Activated T-cell treated with anti-CD3 and anti-CD28 coated beads, Interleukin-2, amount 50 U/mL, for 4 hours (primary cell): ENCODE measurements around the gene MAGEF1. TPM values are rescaled to one million over a fixed set of nuclear protein-coding genes. Genes with fewer than 3 reads are reported as not detected.

Source experiments
- ATAC-seq, 2 donors: fragments of 200-7000 bp; cut with Tn5 transposase; one replicate each; pipeline ENCODE4 v1.10.0; 2021
- DNase-seq: peaks from one replicate; pipeline ENCODE4 v3.0.0-alpha.2; 2020
- H3K27me3 Mint-ChIP-seq: one replicate; pipeline ENCODE4 v1.8.0; 2021; ENCODE audit warnings: low read depth, mixed read lengths
- H3K36me3 Mint-ChIP-seq: one replicate; pipeline ENCODE4 v1.8.0; 2022; ENCODE audit warnings: mixed read lengths; ENCODE audit not compliant: insufficient read depth
- H3K4me1 Mint-ChIP-seq: one replicate; pipeline ENCODE4 v1.8.0; 2021; ENCODE audit warnings: low read depth, mixed read lengths
- H3K4me3 Mint-ChIP-seq: one replicate; pipeline ENCODE4 v1.8.0; 2021; ENCODE audit warnings: mild to moderate bottlenecking, moderate library complexity, mixed read lengths
- H3K9me3 Mint-ChIP-seq: one replicate; pipeline ENCODE4 v1.8.0; 2021; ENCODE audit warnings: mixed read lengths
- total RNA-seq, 3 donors: library from RNA; stranded (reverse); gene quantifications; one replicate each; pipeline ENCODE4 v1.2.1, GENCODE V29; 2021

Gene MAGEF1
- total RNA-seq, 3 donors from 2014 or later: 24.8 to 27.6 (median 25.7) TPM

DNA sequence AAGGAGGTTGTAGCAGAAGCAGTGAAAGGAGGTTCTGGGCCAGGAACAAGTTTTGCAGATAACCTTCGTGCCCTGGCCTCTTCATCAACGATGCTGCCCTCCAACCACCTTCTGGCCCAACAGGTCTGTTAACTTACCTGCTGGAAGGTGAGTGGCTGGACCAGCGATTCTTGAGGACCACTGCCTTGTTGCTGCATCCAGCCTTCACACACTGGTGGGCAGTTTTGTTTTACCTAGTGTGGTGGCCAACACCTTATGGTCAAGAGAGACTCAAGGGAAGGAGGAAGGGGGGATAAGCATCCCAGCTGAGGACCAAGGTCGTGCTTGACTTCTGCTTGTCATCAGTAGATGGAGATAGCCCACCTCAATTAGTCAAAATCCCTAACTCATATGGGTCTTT, 7.8 kb upstream of the MAGEF1 start:
- Mint-ChIP-seq H3K36me3 (no peaks in the 10 kb centered on the region), H3K4me3 (no peak overlapping the region), H3K9me3 (no peaks in the 10 kb centered on the region), H3K4me1 (no peaks in the 10 kb centered on the region), H3K27me3 (no peaks in the 10 kb centered on the region)
- DNase-seq (no peak), ATAC-seq (no peak)

DNA sequence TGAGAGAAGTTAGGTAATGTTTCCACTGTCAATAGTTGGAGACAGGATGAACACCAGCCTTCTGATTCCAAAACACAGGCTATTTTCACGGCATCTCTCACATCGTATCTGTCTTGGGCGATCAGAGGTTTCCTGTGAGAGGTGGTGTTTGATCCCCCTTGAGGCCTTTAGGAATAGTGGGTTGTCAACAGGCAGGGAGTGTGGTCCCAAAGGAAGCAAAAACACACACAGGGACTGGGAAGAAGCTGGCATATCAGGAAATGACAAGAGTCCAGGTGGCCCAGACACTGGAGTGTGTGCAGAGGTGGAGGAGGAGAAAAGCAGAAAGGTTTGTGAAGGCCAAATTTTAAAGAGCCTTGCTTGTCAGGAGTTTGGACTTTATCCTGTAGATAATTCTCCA, 6.6 kb upstream of the MAGEF1 start:
- Mint-ChIP-seq H3K4me3 (no peak overlapping the region), H3K36me3 (no peaks in the 10 kb centered on the region), H3K4me1 (no peaks in the 10 kb centered on the region), H3K9me3 (no peaks in the 10 kb centered on the region), H3K27me3 (no peaks in the 10 kb centered on the region)
- ATAC-seq (no peak), DNase-seq (no peak)

DNA sequence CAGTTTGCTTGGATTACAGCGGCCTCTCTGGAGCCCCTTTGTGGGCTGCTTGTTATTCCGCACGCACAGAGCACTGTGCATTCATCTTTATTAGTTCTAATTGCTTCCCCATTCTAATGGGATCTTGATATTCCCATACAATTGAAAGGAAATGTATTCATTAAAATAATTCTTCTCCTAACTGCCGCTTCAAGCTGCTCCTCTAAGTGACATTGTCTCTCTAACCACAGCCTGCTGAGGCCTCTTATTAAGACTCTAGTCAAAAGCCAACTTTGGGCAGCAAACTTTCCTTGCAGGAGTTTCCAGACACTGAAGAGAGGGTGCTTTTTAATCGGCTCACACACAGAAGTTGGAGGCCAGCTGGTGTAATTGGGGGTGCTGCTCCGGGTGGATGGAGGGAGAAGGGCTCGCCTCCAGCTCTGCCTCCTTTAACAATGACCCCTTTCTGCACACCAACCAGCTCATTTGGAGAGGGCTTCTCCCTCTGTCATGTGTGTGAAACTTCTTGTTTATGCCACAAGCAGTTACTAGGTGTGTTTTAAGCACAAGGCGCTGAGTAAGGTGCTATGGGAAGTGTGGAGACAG, 5.6 kb upstream of the MAGEF1 start:
- peaks cover 4% of the 10 kb centered on the region for H3K4me1 Mint-ChIP-seq
- H3K27me3 Mint-ChIP-seq: no peaks in the 10 kb centered on the region
- no peak overlapping the region for H3K4me3 Mint-ChIP-seq
- no peak for DNase-seq
- no peaks in the 10 kb centered on the region for H3K36me3 Mint-ChIP-seq
- ATAC-seq: no peak
- H3K9me3 Mint-ChIP-seq: no peaks in the 10 kb centered on the region

DNA sequence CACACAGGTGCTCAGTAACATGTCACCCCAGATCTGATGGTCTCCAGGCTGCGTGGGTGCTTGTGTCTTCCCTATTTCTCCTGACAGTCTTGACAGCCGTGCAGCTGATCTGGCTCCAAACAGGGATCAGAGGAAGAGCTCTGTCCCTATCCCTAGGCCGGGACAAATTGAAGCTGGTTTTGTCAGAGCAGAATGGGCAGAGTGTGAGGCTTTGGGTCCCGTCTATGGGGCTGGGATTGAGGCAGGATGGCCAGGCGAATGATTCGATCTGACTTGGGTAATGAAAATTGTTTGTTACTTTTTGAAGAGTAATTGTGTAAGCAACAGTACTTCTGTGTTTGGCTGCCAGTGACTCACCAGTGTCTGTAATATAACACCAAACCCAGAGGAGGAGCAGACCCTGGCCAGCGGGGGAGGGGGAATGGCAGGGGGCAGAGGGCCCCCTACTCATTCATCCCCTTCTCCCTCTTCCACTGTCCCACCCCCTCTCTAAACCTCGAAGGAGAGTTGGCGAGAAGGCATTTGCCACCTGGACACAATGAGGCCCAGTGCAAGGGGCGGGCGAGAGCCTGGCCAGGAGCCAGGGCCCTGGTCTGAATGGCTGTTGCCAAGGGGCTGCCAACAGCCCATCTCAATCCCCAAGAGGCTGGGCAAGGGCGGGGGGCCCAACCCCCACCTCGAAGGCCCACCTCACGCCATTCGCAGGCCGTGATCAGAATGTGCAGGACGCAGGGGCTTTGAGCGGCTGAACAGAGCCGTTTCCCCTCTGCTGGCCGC, 4.9 kb upstream of the MAGEF1 start:
- no peak for DNase-seq
- H3K4me3 Mint-ChIP-seq: no peak overlapping the region
- peaks cover 9% of the 10 kb centered on the region for H3K4me1 Mint-ChIP-seq
- no peak for ATAC-seq
- no peaks in the 10 kb centered on the region for H3K27me3 Mint-ChIP-seq
- no peaks in the 10 kb centered on the region for H3K9me3 Mint-ChIP-seq
- H3K36me3 Mint-ChIP-seq: no peaks in the 10 kb centered on the region

DNA sequence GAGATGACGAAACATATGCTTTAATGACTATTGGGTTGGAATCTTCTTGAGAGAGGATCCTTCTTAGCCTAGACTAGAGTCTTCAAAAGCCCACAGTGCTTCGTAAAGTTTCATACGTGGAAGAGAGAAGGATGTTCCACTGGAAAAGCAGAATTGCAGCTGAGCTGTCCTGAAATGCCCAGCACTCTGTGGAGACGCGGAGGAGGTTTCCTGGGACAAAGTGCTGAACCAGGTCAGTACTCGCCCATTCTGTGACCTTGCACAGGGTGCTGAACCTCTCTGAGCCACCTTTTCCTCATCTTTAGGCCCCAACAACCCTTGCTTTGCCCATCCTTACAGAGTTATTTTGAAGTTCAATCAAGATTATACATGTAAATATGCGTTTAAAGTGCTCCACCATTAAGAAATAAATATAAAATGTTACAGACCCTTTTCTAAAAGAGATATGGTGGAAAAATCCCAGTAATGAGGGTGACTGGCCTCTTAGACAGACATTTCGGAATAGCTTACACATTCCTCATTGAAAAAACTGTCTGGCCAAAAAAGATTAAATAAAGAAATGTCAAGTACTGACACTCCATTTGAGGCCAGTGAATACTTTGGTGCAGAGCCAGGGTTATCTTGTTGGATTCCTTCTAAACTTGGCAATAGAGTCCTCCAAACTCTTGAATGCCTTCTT, 4.2 kb upstream of the MAGEF1 start:
- DNase-seq (no peak), ATAC-seq (no peak)
- no peak overlapping the region for H3K4me3 Mint-ChIP-seq
- H3K4me1 Mint-ChIP-seq: peaks cover 12% of the 10 kb centered on the region
- H3K9me3 Mint-ChIP-seq: no peaks in the 10 kb centered on the region
- no peaks in the 10 kb centered on the region for H3K36me3 Mint-ChIP-seq
- no peaks in the 10 kb centered on the region for H3K27me3 Mint-ChIP-seq

DNA sequence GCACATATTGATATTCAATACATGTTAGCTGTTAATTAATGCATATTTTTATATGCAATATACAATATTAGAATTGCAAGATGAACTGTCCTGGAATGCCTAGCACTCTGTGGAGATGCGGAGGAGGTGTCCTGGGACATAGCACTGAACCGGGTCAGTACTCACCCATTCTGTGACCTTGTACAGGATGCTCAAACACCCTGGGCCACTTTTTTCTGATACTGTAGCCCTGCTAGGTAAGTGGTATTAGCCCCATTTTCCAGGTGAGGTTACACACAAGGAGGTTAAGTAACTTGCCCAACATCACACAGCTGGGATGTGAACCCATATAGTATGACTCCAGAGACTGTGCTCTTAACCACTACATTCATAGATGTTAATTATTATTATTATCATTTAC, 1.7 kb upstream of the MAGEF1 start:
- H3K9me3 Mint-ChIP-seq: no peaks in the 10 kb centered on the region
- no peaks in the 10 kb centered on the region for H3K27me3 Mint-ChIP-seq
- H3K4me3 Mint-ChIP-seq: no peak overlapping the region
- H3K36me3 Mint-ChIP-seq: peaks cover 2% of the 10 kb centered on the region
- peaks cover 26% of the 10 kb centered on the region for H3K4me1 Mint-ChIP-seq
- ATAC-seq: no peak
- no peak for DNase-seq

DNA sequence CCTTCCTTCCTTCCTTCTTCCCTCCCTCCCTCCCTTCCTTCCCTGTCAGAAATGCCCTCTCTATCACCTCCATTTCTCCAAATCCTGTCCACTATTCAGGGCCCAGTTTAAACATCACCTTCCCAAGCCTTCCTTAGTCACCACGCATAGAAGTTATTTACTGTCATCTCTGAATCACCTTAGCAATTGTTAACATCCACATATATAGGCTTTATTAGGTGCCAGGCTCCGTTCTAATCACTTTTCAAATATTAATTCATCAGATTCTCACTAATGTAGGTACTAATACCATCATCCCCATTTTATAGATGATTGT, 1.1 kb upstream of the MAGEF1 start:
- no peaks in the 10 kb centered on the region for H3K27me3 Mint-ChIP-seq
- no peak for DNase-seq

DNA sequence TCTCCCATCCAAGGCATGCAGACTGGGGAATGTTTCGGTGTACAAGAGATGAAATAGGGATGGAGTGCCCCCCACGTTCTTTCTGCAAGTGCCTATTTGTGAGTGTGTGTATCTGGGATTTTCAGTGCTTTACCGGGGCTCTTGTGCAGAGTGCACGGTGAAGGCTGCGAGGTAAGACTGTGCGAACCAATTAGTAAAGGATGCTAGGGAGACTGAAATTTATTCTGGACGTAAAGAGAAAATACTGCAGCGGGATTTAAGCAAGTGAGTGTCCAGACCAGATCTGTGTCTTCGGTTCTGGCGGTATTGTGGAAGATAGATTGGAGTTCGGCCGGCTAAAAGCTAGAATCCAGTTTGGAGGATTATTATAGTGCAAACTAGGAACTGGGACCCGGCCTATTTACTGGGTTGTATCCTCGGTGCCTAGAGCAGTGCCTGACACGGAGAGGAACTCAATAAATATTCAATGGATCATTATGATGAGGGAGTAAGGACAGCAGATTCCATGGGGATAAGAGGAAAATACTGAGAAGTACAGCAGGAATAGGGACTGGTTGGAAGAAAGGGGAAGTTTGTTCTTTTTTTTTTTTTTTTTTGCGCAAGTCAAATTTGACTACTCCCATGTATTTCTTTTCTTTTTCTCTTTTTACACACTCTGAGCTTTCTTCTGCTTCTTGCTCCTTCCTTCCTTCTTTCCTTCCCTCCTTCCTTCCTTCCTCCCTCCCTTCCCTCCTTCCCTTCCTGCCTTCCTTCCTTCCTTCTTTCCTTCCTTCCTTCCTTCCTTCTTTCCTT, 580 bp upstream of the MAGEF1 start:
- Mint-ChIP-seq H3K36me3 (peaks cover 7% of the 10 kb centered on the region), H3K27me3 (no peaks in the 10 kb centered on the region), H3K4me1 (peaks cover 26% of the 10 kb centered on the region), H3K9me3 (no peaks in the 10 kb centered on the region), H3K4me3 (peak overlapping the region; percentile 90)
- ATAC-seq: peak; percentile 31 to 32
- DNase-seq: no peak

More for the DNA sequence above, 1.1 kb upstream of the MAGEF1 start:
- peak overlapping the region; percentile 42 for H3K4me3 Mint-ChIP-seq
- H3K36me3 Mint-ChIP-seq: peaks cover 4% of the 10 kb centered on the region
- no peaks in the 10 kb centered on the region for H3K9me3 Mint-ChIP-seq
- ATAC-seq: no peak
- H3K4me1 Mint-ChIP-seq: peaks cover 26% of the 10 kb centered on the region

DNA sequence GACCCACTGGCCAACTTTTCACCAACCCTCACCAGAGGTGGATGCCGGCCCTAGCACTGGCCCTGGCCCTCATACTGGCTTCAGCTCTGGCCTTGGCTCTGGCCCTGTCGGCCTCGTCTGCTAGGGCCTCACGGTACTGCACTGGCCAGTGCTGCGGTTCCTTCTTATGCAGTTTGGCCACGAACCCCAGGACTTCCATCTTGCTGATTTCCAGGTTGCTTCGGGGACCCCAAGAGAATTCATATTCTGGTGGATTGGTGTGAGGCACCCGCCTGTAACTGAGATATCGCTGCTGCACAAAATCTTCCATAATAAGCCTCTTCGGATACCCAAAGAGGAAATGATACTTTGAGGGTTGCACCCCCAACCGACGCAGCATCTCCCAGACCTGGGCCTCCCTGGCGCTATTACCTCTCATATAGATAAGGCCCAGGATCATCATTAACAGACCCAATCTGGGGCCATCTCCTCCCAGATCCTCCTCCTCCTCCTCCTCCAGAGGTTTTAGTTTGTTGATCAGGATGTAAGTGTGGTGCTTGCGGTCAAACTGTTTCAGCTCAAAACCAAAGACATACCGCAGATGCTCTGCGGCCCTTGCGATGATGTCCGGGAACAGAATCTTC, 883 bp downstream of the MAGEF1 start:
- DNase-seq (no peak), ATAC-seq (peak in 1 of 2 donors; percentile 20)
- Mint-ChIP-seq H3K36me3 (peaks cover 7% of the 10 kb centered on the region), H3K9me3 (no peaks in the 10 kb centered on the region), H3K4me1 (peaks cover 26% of the 10 kb centered on the region), H3K4me3 (peak overlapping the region; percentile 90), H3K27me3 (no peaks in the 10 kb centered on the region)

DNA sequence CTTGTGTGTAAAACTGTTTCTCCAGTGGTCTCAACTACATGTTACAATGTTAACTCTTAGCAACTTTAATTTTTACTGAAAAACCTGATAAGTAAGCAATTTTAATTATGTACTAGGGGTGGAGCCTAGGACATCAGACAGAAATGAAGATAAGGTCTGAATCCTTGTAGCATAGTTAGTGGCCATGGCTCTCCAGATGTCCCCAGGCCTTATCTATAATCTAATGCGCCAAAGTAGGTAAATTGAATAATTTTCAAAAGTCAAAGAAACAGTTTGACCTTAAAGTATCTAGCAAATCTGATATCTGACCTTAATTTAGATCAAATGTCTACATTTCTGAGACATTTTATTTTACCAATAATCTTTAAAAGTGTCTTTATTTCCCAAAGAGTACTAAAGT, 8.2 kb downstream of the MAGEF1 start:
- Mint-ChIP-seq H3K36me3 (peaks cover 5% of the 10 kb centered on the region), H3K4me3 (no peak overlapping the region), H3K27me3 (no peaks in the 10 kb centered on the region)

DNA sequence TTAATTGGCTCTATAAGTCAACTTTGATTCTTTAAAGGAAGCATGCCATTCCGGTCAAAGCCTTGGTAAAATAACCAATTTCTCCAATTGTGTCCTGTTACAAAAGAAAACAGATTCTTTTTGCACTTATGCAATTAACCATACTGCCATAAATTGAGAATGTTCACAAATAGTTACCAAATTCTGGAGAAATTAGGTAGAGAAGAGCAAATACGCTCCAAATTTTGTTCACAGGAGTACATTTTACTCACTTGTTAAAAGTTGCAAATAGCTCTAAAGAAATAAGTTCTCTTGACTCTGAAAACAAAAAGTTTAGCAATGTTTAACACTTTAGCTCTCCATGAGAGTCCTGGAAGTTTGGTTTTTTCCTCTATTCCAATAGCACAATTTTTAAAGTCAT, 11.1 kb downstream of the MAGEF1 start:
- H3K36me3 Mint-ChIP-seq: no peaks in the 10 kb centered on the region
- H3K9me3 Mint-ChIP-seq: no peaks in the 10 kb centered on the region
- ATAC-seq: no peak
- no peaks in the 10 kb centered on the region for H3K4me1 Mint-ChIP-seq
- H3K4me3 Mint-ChIP-seq: no peak overlapping the region
- no peaks in the 10 kb centered on the region for H3K27me3 Mint-ChIP-seq
- DNase-seq: no peak

More for the DNA sequence above, 8.2 kb downstream of the MAGEF1 start:
- ATAC-seq (no peak), DNase-seq (no peak)
- Mint-ChIP-seq H3K4me1 (no peaks in the 10 kb centered on the region), H3K9me3 (no peaks in the 10 kb centered on the region)

DNA sequence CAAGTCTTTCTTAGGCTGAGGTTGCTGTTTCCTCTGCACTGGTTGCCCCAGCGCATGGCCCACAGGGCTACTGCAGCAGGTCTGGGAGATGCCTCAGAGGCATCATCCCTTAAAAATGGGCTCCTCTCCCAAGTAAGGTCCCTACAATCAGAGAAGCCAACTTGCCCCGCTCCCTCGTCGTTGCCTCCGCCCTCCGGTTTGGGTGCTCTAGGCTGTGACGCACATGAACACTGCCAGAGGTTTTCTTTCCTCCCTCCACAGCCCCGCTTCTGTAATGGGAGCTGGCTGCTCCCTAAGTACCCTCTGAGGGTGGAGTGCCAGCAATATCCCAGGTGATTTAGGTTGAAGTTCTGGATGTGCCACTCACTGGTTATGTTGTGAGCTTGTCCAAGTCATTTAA, 14.0 kb downstream of the MAGEF1 start:
- Mint-ChIP-seq H3K36me3 (no peaks in the 10 kb centered on the region), H3K4me1 (no peaks in the 10 kb centered on the region), H3K9me3 (no peaks in the 10 kb centered on the region), H3K4me3 (no peak overlapping the region), H3K27me3 (peaks cover 4% of the 10 kb centered on the region)
- DNase-seq (no peak), ATAC-seq (no peak)

DNA sequence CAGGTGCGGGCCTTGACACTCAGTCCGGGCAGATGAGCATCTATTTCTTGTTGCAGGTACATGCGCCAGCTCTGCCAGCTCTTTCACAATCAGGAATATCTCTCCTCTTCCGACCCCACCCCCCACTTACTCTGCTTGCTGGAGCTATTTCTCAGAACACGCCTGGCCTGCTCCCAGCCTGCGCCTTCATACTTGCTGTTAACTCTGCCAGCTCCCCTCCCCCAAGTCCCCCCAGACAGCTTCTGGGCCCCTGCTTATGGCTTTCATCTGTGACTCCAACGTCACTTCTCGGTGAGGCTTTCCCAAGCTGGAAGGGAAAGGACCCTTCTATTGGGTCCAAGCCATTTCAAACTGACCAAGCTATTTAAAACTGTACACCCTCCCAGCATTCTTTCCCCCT, 15.2 kb downstream of the MAGEF1 start:
- Mint-ChIP-seq H3K4me3 (no peak overlapping the region), H3K9me3 (no peaks in the 10 kb centered on the region), H3K36me3 (no peaks in the 10 kb centered on the region), H3K27me3 (peaks cover 4% of the 10 kb centered on the region), H3K4me1 (no peaks in the 10 kb centered on the region)
- DNase-seq (no peak), ATAC-seq (no peak)

DNA sequence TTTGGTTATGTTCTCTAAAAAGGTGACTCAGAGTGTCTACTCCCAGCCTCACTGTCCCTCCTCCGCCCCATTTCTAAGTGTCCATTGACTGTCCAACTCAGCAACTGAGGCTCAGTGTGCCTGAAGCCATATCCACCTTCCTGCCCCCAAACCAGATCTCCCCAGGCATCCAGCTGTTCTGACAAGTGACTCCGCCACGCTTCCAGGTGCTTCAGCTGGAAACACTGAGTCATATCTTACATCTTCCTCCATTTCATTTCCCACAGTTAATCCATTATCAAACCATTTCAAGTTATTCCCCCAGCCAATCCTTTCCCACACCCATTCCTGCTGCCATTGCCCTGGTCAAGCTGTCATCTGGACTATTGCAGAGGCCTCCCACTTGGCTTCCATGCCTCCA, 17.1 kb downstream of the MAGEF1 start:
- ATAC-seq (no peak), DNase-seq (no peak)
- no peaks in the 10 kb centered on the region for H3K4me1 Mint-ChIP-seq
- H3K4me3 Mint-ChIP-seq: no peak overlapping the region
- no peaks in the 10 kb centered on the region for H3K9me3 Mint-ChIP-seq
- H3K36me3 Mint-ChIP-seq: no peaks in the 10 kb centered on the region
- H3K27me3 Mint-ChIP-seq: peaks cover 5% of the 10 kb centered on the region
